Heart left ventricle (tissue), 13 donors: Measurements from ENCODE around the gene TNNI3K.

ENCODE experiments used
- CTCF ChIP-seq, 12 donors: fragments of 200-600 bp; sonication (generic) in 4 of 12; IDR thresholded peaks; one replicate each; pipeline versions ENCODE4 v1.5.0 to v1.8.0; 2018 to 2022; ENCODE audit warnings: antibody characterized with exemption in 12 of 12, mild to moderate bottlenecking in 5 of 12
- POLR2A ChIP-seq, 2 donors: fragments of 450-650 bp; IDR thresholded peaks; one replicate each; pipeline ENCODE4 v1.6.1; 2017; ENCODE audit warnings: antibody characterized with exemption in 2 of 2, mild to moderate bottlenecking in 2 of 2, moderate library complexity in 2 of 2
- donor health status: ischemic (EF 13 %, LVEDD 7.1; RV severe dilation, severe dysfunction).
- donor health status: DM: no; HTN: yes; CAD: no.
- donor health status: DM: no; HTN: no; CAD: no.
- donor health status: ischemic (EF 25% LVEDD 6.9; RV normal size, moderate dysfunction).
- donor health status: ischemic (EF 25% LVEDD 5.7; RV mildly dilated, moderate dysfunction).
- donor health status: ischemic (EF 35%, LVEDD 5.7; RV mildly dilated, moderate dysfunction).
- donor health status: nonischemic (EF 11% LVEDD 7.7; RV severe dilation, severe dysfunction).
- donor health status: DM: yes; HTN: yes; CAD: no.
- donor health status: PGD.
- donor health status: ischemic (EF 29% LVEDD 5.4; RV normal size, mild dysfunction).
- donor health status: nonischemic (EF 23%, LVEDD 6.1; RV moderate dilation, normal function).

- TF ChIP-seq CTCF (IDR thresholded peaks at IDR 0.05) (no peak), POLR2A (IDR thresholded peaks at IDR 0.05) (no peak)
Observed at GRCh38 chr1:74496669-74497068, 261.5 kb downstream of the TNNI3K start.
